Dermis microvascular lymphatic vessel endothelial cell (primary cell): Measurements from ENCODE around the gene ZNF827. TPM values are rescaled to one million over a fixed set of nuclear protein-coding genes. Genes with fewer than 3 reads are reported as not detected.
A peak's percentile ranks its signal among the peaks of the same experiment; 100 is the strongest.

Source experiments
- DNase-seq, 2 donors: peaks; one replicate each; pipeline versions ENCODE4 v3.0.0 to v3.0.0-alpha.2; 2010; ENCODE audit warnings: low read depth in 2 of 2
- total RNA-seq: library from RNA; depleted of rRNA; stranded (reverse); fragments of >200 nt; gene quantifications from 2 replicates; pipeline ENCODE4 v1.2.1, GENCODE V29; 2014

ZNF827 gene
- total RNA-seq, 1 donor from 2014 or later, result 1.3 TPM

DNA sequence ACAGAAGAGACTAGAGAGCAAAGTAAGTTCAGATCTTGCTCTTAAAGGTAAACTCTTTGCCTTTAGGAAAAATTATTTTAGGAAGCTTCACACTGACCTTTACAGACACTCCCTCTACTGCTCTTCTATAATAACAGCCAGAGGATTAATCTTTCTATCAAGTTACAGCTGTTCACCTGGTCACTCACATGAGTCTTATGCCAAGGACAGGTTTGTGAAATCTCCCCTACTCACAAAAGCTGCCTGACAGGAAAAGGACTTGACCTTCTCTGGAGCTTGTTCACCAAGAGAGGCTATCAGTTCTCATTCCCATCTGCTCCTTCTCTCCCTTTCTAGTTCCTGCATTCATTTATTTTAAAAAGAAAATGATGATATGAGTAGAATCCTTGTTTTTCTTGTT lies 141.3 kb downstream of the ZNF827 start:
- no peak for DNase-seq

DNA sequence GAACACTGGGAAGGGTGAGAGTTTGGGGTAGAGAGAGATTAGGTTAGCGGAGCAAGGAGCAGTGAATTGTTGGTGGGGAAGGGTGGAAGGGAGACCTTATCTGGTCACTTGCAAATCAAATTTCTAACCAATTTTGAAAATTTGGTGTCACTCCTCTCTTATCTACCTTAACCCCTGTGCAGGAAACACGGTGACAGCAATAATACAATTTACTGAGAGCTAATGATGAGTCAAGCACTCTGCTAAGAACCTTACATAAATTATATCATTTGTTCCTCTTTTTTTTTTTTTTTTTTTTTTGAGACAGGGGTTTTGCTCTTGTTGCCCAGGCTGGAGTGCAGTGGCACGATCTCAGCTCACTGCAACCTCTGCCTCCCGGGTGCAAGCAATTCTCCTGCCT lies 142.3 kb downstream of the ZNF827 start:
- DNase-seq, result no peak

DNA sequence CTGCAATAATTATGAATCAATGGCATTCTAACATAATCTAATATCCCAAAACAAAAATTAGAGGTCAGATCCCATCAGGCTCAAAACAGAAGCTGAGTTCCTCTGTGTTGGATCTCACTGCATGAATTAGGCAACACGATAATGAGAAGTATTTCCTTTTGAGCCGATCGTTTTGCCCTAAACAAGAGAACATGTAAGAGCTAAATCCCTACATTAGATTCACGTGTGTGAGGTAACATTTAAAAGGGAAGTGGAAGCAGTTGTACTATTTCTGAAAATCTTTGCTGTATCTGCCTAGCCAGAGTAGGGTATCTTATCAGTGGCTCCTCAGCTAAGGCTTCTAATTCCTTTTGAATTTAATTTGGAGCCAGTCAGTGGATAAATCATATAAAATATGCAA lies 143.1 kb downstream of the ZNF827 start:
- DNase-seq, result no peak

DNA sequence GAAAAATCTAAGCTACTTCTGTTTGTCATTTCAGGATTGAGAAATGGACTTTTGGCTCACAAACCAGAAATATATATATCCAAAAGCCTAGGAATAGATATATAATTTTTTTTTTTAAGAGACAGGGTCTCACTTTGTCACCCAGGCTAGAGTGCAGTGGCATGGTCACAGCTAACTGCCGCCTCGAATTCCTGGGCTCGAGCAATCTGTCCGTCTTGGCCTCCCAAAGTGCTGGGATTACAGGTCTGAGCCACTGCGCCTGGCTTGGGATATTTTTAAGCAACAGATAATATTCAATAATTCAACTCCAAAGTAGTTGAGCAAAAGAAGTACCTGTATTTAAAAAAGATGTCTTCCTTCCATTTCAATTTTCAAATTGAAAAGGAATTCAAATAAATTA lies 146.2 kb downstream of the ZNF827 start:
- no peak for DNase-seq

DNA sequence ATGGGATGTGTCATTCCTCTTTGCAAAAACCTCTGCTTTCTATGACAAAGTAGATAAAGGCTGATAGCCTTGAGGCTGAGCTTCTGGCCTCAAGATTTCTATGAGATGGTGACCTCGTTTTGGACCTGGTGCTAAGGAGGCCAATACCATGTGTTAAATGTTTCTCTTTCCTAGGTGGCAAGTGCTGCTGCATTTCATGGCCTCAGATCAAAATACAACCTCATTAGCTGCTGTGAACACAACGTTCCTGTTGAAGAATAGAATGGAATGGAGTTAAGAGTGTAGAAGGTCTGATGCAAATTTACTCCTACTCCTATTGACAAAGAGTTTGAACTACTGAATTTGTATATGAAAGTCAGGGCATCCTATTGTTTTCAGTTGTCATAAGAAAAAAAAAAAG lies 146.6 kb downstream of the ZNF827 start:
- no peak for DNase-seq

DNA sequence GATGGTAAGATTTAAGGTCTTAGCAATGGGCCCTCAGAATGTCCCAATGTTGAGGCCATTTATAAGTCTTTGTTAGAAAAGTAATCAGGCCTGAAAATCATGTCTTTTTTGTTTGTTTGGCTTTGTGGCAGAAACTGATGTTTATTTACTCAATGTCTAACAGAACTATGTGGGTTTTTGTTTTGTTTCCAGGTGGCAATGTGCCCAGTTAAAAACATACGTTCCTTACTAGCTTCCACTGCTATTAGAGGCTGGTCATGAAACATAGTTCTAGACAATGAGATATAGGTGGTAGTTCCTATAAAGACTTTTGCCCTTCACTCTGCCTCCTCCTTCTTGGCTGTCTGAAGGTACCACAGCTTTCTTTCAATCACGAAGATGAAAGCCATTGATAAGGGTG lies 149.9 kb downstream of the ZNF827 start:
- DNase-seq, result no peak

DNA sequence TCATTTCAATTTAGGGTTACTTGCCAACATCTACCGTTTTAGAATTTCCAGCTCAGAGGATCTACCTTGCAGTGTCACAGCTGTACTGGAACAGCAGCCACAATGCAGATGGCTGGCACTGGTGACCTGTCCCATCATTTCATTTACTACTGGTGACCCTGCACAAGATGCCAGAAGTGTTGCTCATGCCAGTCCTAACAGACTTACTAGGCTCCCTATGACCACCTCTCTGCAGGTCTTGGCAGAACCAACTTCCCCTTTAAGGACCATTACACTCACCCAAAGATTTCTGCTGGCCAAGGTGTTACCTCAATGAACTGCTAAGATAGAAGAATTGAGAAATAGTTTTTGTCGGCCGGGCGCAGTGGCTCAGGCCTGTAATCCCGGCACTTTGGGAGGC lies 151.8 kb downstream of the ZNF827 start:
- no peak for DNase-seq

DNA sequence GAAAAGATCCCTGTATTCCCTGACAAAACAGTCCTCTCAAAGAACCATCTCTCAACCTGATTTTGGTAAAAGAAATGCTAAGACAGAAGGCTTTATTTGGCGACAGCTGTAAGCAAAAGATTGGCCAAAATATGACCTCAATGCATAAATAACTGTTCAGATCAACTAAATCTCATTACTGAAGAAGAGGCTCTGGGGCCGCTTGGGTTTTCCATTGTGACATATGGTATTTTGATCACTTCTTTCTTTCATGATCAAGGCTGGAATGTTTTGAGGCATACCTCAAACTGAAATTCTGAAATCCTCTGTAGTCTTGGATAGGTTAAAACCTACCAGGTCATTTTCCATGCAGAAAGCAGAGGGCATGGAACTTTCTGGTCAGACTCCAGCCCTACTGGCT lies 152.4 kb downstream of the ZNF827 start:
- DNase-seq, result no peak

DNA sequence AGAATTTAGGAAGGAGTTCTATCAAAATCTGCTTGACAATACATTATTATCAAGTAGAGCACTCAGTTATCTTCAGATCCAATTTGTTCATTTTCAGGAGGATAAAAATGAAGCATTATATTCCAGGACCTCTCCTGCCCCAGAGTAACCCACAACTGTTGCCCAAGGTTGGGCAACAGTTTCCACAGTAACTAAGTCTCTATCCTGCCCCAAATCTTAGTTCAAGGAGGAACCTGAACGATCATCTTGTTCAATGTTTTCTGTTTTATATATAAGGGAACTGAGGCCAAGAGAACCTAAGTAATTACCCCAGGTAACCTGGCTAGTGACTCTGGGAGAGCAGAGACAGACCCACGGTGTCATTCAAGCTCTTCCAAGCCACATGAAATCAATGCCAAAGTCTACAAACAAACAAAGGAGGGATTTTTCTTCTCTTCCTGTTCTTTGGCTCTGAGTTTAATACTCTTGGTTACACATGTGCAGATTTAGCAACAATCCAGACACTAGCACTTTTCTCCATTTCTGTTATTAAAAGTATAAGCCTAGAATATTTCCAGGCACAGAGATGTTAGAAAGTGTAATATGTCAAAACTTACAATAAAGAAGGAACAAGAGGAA lies 153.1 kb downstream of the ZNF827 start:
- peak in 1 of 2 donors; percentile 66 for DNase-seq

DNA sequence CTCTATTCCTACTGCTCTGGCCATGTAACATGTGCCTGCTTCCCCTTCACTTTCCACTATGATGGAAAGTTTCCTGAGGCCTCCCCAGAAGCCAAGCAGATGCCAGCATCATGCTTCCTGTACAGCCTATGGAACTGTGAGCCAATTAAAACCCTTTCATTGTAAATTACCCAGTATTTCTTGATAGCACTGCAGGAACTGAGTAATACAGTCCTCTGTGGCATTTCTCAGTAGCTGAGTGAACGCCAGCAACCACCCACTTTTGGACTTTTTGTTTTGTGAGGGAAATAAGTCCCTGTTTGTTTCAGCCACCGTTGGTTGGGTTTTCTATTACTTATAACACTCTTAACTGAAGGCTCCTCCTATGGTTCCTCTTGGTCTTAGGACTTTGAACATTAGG lies 154.6 kb downstream of the ZNF827 start:
- DNase-seq, result no peak

DNA sequence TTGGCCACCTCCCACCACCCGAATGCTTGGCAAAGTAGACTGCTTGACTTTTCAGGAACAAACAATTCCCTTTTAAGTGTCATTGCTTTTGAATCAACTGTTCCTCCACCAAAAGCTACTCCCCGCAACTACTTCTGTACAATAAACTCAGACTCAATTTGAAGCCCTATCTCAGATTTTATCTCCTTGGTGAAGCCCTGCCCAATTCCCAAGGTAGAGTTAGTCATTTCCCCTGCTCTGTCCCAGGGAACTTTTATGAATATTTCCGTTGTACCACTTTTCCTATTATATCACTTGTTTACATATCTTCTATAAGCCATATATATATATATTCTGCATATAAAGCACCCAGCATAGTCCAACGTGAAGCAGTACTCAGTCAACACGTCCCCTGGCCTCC lies 155.9 kb downstream of the ZNF827 start:
- DNase-seq, result peak in 1 of 2 donors; percentile 75

DNA sequence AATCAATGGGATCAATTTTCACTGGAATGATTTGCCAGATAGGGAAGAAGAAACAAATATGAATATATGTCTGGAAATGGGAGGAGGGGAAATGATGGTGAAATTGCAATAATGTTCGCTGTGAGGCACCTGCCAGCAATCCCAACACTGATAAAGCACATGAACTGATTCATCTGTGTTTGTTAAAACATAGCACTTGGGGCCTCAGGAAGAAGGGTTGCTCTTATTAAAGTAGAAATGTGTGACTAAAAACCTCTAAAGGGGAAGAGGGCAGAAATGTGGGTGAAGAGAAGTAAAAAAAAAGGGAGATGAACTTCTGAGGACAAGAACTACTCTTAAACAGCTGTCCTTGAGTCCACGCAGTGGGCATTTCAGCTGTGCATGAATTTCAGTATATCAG lies 157.3 kb downstream of the ZNF827 start:
- DNase-seq, result peak in 1 of 2 donors; percentile 44

DNA sequence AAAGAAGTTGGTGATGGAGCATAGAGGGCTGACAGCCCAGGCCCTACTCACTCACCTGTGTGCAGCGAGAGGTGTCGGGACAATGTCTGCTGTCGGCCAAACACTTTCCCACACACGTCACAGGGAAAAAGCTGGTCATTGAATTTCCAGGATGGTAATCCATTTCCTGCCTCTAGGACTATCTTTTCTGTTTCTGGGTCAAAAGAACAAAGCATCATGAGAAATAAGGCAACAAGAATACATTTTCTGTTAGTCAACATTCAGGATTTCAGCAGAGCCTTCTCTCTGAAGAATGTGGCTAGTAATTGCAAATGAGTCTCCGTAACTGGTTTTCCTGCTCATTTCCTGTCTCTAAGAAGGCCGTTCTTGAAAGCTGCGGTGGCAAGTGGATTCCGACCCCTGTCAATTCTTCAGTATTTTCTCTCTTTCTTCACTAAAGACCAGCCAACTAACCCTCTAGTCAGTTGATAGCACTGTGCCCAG lies 159.3 kb downstream of the ZNF827 start:
- peak; percentile 87 to 88 for DNase-seq

DNA sequence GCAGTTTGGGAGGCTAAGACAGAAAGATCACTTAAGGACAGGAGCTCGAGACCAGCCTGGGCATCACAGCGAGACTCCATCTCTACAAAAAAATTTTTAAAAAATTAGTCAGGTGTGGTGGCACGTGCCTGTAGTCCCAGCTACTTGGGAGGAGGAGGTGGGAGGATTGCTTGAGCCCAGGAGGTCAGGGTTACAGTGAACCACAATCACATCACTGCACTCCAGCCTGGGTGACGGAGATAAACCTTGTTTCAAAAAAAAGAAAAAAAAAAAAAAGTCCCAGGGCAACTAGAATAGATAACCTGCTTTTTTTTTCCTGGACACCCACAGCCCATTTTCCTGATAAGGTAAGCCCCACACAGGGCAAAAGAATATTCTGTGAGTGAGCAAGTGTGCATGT lies 162.4 kb downstream of the ZNF827 start:
- no peak for DNase-seq

DNA sequence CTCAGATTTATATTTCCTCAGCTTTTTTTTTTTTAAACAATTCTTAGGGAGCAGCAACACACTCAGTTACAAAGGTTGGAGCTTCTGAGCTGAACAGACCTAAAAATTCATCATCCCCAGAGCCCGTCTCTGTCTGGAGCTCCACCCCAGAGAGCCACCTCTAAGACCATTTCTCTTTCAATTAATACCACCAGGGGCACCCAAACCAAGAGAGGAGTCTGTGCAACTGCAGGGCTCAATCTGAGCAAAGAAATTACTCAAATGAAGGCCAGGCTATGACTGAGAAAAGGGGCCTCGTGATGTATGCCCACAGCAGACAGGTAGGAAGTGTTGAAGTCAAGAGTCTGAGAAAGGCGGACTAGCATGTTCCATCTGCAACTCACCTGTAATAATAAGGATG lies 163.2 kb downstream of the ZNF827 start:
- no peak for DNase-seq

DNA sequence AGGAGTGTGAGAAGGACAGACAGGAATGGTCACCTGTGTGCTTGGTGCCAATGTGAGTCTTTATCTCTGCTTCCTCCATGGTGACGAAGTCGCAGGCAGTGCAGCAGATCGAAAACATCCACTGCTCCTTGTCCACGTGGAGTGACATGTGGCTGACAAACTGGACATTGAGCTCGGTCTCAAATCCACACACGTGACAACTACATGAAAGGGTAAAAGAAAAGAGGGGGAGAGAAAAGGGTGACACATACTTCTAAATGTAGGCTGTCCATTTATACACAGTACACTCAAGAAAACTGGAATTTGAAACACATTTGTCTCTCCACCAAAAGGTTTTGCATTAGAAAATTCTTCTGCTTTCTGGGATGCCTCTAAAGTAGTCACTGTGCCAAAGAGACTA lies 164.2 kb downstream of the ZNF827 start:
- no peak for DNase-seq

DNA sequence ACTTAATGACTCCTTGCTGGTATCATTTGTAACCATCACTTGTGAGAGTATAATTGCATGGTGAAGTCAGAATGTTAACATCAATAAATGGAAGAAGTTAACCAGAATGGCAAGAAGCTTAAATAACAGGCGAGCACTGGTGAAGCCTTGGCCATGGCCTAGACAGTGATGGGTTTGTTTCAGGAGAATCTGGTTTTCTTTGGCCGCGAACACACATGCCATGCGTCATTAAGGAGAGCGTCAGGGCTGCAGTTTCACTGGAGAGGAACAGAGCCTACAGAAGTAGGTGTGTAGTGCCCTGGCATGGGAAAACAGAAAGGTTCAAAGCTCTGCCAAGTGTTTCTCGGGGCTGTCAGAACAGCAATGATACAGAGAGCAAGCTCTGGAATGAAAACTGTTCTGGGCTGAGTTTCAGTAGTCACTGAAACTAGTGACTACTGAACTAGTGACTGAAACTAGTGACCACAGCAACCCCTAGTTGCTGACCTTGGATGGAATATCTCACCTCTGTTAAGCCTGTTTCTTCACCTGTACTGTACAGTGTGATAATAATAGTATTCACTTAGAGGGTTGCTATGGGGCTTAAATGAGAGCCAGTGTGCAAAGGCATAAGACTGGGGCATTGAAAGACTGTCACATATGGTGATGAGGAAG lies 164.9 kb downstream of the ZNF827 start:
- DNase-seq, result no peak

DNA sequence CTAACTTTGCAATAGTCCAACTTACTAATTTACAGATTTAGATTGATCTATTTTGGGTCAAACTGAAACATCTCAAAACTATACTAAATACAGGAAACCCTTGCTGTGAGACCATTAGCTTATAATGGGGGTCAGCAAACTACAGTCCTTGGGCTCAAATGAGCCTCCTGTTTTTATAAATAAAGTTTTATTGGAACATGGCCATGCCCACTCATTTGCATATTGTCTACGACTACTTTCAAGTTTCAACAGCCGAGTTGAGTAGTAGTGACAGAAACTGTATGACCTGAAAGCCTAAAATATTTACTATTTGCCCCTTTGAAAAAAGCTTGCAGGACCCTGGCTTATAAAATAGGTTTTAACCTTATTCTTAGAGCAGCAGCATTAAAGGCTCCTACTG lies 166.3 kb downstream of the ZNF827 start:
- no peak for DNase-seq

DNA sequence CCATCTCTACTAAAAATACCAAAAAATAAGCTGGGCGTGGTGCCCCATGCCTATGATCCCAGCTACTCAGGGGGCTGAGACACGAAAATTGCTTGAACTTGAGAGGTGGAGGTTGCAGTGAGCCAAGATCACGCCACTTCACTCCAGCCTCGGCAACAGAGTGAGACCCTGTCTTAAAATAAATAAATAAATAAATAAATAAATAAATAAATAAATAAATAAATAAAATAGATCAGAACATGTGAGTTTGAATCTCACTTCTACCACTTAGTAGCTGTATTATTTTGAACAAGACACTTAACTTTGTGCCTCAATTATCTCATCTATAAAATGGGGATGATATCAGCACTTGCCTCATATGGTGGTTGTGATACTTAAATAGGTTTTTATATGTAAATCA lies 168.5 kb downstream of the ZNF827 start:
- DNase-seq, result no peak

DNA sequence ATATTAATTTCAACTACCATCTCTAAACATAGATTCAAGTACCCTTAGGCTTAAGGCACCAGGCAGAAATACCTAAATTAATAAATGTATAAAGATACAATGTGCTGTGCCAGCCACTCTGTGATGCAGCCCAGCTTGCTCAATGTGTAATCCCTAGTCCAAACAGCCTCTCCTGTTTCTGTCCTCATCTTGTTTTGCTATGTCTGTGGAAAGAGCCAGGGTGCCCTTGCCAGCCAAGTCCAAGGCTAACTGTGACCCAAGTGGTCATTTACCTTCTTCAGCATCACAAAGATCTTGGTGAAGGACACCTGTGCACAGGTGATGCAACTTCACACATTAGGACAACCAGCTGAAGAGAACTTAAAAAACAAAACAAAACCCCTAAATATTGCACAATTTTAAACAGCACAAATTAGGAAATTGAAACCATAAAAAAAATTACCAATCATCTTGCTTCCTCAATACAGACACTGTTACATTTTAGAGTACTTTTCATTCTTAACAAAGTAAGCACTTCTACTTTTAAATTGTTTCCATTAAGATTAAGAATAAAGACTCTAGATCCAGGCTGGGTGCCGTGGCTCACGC lies 169.1 kb downstream of the ZNF827 start:
- DNase-seq, result no peak

DNA sequence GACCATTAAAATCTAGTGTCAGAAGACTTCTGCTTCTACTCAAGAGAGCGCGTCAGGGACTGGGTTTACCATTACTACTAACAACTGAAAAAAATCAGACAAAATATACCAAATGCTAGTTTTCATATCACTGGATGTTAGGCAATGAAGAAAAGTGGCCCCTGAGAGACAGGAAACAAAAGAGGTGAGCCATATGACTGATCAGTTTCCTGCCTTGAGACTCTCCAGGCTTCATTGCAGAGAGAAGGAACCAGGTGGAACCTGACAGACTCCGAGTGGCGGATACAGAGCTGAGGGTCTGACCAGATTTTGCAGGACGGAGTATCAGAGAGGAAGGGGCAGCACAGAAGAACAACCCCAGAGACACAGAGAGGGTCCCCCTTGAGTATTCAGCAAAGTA lies 172.3 kb downstream of the ZNF827 start:
- DNase-seq, result no peak

DNA sequence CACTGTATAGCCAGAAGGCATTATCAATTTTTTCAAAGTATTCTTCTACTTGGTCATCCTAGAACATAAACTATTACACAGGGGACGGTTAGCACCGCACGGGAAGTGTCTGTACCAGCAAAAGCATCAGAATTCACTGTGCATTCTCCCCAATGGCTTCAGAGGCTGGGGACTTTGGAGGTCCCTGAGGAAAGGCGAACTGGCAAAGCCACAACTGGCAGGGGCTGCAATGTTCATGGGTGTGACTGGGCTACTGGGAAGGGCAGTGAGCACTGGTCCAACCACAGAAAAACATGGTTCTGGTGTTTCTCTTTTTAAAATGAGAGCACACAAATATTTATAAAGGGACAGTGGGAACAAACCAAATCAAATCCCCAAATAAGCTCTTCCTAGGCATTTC lies 175.2 kb downstream of the ZNF827 start:
- no peak for DNase-seq

DNA sequence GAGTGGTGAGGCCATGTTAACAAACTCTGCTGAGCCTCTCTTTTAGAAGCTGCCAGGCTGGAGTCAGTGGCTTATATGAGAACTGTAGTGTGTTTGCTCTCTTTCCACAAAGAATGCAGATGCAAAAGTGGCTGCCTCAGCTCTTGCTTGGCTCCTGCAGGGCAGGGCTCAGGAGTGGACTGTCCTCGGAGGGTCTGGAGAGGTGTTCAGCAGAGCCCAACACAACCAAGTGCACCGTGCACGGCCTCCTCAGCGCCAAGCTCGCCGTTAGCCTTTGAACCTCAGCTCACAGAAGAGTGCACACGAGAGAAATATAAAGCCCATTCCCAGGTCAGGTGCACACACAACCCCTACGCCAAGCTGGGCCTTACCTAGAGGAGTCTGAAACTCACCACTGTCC lies 175.9 kb downstream of the ZNF827 start:
- no peak for DNase-seq
